Esophagus squamous epithelium (tissue), 4 donors: Measurements from ENCODE around the gene ETV1.

Source experiments
- POLR2A ChIP-seq, 4 donors: fragments of 450-650 bp; IDR thresholded peaks; one replicate each; pipeline ENCODE4 v1.6.1; 2017; ENCODE audit warnings: antibody characterized with exemption in 4 of 4, mild to moderate bottlenecking in 4 of 4, moderate library complexity in 3 of 4
- TF ChIP-seq, protein P1 (sequence below), 6 experiments: fragments of 450-650 bp in 4 of 6; fragments of 200-600 bp in 2 of 6; sonication (generic) in 2 of 6; IDR thresholded peaks; one replicate each; pipeline ENCODE4 v1.5.1; 2016 to 2019; ENCODE audit warnings: antibody characterized with exemption in 6 of 6, mild to moderate bottlenecking in 4 of 6, moderate library complexity in 4 of 6

DNA sequence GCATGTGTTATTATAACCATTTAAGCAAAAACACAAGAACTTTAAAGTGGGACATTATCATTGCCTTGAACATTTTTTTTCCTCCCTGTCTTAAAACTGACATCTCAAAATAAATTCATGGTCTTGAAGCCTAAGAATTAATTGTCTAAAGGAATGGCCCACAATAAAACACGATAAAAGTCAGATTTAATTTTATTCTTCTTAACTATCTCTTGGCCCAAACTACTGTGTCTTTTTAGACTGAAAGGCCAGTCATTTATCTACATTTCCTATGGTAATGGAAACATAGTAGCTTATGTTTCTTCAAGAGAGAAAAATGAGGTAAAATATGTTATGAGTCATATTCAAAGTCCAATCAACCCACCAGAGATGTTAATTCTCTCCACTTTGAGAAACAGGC lies 24.4 kb upstream of the ETV1 start:
- TF ChIP-seq, protein P1, sequence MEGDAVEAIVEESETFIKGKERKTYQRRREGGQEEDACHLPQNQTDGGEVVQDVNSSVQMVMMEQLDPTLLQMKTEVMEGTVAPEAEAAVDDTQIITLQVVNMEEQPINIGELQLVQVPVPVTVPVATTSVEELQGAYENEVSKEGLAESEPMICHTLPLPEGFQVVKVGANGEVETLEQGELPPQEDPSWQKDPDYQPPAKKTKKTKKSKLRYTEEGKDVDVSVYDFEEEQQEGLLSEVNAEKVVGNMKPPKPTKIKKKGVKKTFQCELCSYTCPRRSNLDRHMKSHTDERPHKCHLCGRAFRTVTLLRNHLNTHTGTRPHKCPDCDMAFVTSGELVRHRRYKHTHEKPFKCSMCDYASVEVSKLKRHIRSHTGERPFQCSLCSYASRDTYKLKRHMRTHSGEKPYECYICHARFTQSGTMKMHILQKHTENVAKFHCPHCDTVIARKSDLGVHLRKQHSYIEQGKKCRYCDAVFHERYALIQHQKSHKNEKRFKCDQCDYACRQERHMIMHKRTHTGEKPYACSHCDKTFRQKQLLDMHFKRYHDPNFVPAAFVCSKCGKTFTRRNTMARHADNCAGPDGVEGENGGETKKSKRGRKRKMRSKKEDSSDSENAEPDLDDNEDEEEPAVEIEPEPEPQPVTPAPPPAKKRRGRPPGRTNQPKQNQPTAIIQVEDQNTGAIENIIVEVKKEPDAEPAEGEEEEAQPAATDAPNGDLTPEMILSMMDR (IDR thresholded peaks at IDR 0.05) = no peak
- TF ChIP-seq POLR2A (IDR thresholded peaks at IDR 0.05) = no peak
